DMS53 treated with DMSO at 0.1 percent for 48 hours (cell line): ENCODE measurements around the gene PHIP.

Experiments used
- DNase-seq: peaks from one replicate; lab custom pipeline; 2025; ENCODE audit not compliant: unreplicated experiment; lab: John Stamatoyannopoulos, UW

Gene PHIP

GRCh38 chr6:79071547-79071946 is 6.5 kb downstream of the PHIP start:
- no peak for DNase-seq

- no peak for DNase-seq
Observed at GRCh38 chr6:79070206-79070825, 7.7 kb downstream of the PHIP start.

- DNase-seq, result no peak
Observed at GRCh38 chr6:79066828-79067227, 11.2 kb downstream of the PHIP start.

DNA sequence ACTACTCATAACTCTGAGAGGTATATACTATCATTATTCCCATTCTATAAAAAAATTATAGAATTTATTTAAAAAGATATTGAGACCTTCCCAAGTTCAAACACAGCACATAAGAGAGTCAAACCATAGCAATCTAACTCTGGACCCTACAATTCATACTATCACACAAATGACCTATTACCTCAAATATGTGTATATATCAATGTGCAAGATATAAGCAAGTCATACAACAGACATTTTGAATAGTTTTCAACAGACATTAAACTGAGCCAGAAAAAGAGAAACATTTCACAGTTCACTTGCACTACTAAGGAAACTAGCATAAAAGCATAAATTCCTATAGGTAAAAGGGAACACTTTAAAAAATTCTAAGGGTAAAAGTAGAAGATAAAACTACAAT is 11.7 kb downstream of the PHIP start:
- no peak for DNase-seq

DNA sequence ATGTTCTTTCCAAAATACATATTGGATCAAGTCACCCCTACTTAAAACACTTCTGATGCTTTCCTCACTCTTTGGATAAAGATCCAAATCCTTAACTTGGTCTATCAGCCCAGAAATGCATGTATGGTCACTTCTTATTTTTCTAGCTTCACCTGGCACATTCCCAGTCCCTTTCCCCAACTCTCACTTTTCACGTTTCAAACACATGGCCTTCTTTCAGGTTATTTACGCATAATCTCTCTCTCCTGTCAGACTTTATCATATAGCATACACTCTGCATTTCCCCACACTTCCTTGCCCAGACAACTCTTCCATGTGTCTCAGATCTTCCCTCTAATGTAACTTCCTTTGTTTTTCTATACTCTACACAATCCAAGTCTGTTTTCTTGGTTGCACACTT is 12.8 kb downstream of the PHIP start:
- no peak for DNase-seq

GRCh38 chr6:79064635-79065034 is 13.4 kb downstream of the PHIP start:
- DNase-seq, result no peak

- DNase-seq, result no peak
Observed at GRCh38 chr6:79062708-79063107, 15.3 kb downstream of the PHIP start.

- DNase-seq, result no peak
Observed at GRCh38 chr6:79057746-79058145, 20.3 kb downstream of the PHIP start.

DNA sequence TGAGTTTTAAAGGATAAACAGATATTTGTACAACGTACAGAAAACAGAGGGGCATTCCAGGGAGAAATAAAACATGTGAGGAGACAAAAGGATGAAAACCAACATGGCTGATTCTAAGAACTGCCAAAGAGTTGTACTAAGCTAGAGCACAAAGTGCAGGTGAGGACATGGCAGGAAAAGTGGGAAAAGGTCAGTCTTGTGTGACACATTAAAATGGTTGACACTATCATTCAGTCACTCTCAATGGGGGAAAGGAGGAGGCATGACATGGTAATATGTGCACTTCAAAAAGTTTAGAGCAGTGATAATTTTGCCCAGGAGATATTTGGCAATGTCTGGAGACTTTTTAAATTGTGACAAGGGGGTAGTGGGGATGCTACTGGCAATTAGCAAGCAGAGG is 21.8 kb downstream of the PHIP start:
- no peak for DNase-seq

DNA sequence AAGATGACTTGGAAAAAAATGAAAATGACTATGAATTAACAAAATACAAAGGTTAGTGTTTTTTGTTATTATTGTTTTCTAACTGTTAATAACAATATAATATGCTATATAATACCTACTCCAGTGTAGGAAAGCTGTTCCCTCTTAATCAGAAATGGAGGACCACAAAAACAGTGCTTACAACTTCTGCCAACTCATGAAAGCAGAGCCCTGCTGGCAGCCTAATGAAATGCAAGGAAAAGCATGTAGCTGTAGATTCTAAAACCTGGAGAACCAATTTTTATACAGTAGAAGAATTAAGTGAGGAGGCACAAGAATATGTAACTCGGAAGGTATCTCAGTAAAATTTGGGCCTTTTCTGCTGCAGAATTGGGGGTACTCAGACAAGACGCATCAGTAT is 29.4 kb downstream of the PHIP start:
- no peak for DNase-seq

DNA sequence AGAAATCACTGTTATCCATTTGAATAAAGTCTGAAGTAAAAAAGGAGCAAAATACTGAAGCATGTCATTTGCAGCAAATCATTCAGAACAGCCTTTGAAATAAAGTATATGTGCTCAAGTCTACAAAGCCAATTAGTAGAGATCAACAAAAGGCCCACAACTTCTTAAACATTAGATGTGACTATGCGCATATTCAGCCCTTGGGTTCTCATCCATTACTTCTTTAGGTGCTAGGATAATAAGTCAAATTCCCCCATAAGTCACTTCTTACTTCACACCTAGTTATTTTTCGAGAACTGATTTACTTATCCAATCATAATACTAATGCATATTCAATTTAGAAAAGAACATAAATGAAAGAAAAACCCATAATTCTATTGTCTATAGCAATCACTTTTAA is 31.0 kb downstream of the PHIP start:
- no peak for DNase-seq

DNA sequence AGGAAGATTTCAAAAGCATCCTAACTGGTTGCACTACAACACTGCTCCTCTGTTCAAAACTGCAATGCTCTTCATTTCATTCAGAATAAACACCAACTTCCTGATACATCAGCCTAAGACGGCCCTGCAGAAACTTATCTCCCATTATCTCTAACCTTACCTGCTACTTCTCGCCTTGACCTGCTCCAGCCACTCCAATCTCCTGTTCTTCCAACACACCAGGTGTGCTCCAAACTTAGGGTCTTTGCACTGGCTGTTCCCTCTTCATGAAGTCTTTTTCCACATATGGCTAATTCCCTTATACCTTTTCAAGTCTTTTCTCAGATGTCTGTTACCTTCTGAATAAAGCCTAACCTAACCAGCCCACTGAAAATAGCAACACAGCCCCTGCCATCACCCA is 32.1 kb downstream of the PHIP start:
- DNase-seq, result no peak

DNA sequence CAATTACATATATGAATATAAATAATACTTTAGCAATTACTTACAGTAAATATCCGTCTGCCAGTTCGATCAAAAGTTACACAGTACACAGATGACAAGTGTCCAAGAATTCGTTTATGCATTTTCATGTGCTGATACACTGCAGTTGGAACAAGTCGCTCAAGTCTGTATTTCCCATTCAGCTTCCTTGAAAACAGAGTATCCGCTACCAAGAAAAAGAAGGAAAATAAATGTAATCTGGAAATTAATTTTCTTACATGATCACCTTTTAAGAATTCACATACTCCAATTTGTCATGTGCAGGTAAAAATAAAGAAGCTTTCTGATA is 35.3 kb downstream of the PHIP start:
- DNase-seq, result no peak

DNA sequence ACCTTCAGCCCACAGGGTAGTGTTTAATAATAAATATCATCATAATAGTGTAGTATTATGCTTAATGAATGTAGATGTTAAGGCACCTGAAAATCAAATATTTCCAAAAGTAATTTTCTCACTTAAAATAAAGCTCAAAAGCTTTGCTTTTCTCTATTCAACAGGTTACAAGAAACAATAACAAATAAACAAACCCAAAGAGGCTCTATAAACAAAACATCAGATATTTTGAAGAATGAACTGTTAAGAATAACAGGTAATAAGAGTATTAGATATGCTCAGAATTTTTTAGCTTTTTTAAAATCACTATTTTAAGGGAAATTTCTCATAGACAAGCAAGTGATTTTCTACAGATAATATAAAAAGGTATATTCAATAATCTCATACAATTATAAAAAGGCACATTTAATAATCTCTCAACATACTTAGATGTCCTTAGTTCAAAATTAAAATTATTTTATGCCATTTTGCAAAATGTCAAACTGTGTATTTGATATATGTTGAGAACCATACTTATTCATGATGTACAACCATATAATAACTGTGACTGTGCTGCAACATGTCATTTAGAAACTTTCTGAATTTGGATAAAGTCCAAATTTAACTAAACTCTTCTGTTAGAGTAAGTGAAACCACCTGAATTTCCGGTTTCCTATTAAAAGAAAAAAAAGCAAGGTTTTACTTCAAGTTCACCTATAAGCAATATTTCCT is 35.8 kb downstream of the PHIP start:
- no peak for DNase-seq

- DNase-seq, result no peak
Observed at GRCh38 chr6:79040083-79040482, 38.0 kb downstream of the PHIP start.

- DNase-seq, result no peak
Observed at GRCh38 chr6:79038061-79038460, 40.0 kb downstream of the PHIP start.

GRCh38 chr6:79034865-79035264 is 43.2 kb downstream of the PHIP start:
- DNase-seq, result no peak

- DNase-seq, result no peak
Observed at GRCh38 chr6:79033279-79033678, 44.8 kb downstream of the PHIP start.

- no peak for DNase-seq
Observed at GRCh38 chr6:79031821-79032590, 46.0 kb downstream of the PHIP start.

GRCh38 chr6:79030511-79030910 is 47.5 kb downstream of the PHIP start:
- no peak for DNase-seq

- DNase-seq, result no peak
Observed at GRCh38 chr6:79030023-79030422, 48.0 kb downstream of the PHIP start.

DNA sequence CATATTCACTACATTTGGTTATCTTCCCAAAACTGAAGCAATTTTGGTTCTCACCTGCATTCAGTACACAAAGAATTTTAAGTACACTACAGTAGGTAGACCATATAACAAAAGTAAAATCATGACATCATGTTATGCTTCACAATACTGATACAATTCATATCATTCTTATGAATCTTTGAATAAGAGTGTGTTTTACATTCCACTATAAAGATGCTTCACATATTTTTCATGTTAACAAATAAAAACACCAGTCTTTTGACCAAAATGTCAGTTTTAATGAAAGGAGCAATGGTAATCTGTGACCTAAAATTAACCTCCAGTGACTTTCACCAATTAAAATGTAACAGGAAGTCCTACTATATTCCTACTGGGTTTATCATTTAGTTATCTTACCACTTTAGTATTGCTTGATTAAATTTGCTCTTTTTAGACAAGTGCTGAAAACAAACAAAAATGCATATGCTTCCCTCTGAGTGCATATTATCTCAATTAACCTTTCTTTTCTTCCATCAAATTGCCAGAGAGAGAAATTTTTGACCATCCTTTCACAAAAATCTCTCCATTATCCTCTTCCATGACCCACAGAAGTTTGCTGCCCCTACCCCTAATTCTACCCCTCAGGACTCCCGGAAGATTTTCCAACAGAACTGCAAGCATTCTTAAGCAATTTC is 49.3 kb downstream of the PHIP start:
- DNase-seq, result no peak
